Astrocyte (in vitro differentiated cells and primary cell): ENCODE results near the gene MIA. TPM values are rescaled to one million over a fixed set of nuclear protein-coding genes. Genes with fewer than 3 reads are reported as not detected.
A peak's percentile ranks its signal among the peaks of the same experiment; 100 is the strongest.

Source experiments
- DNase-seq: peaks from one replicate; pipeline ENCODE4 v3.0.0-alpha.2; 2010; ENCODE audit warnings: low read depth
- FAIRE-seq: peaks from 2 replicates; lab custom pipeline; 2011; peaks lifted over from hg19 to GRCh38; lab: Jason Lieb, UNC
- H2AFZ ChIP-seq: 2 replicates; pipeline ENCODE4 v1.6.0; 2012; ENCODE audit warnings: low read depth, low read length, inconsistent platforms
- H3K27ac ChIP-seq: 2 replicates; pipeline ENCODE4 v1.5.1; 2011; ENCODE audit warnings: low read depth, low read length, inconsistent platforms
- H3K27me3 ChIP-seq: 2 replicates; pipeline ENCODE4 v1.6.0; 2011; ENCODE audit warnings: low read length, inconsistent platforms; ENCODE audit not compliant: insufficient read depth
- H3K36me3 ChIP-seq: 2 replicates; pipeline ENCODE4 v1.5.1; 2011; ENCODE audit warnings: low read length, inconsistent platforms; ENCODE audit not compliant: insufficient read depth
- H3K4me1 ChIP-seq: 2 replicates; pipeline ENCODE4 v1.5.1; 2011; ENCODE audit warnings: low read length, inconsistent platforms; ENCODE audit not compliant: insufficient read depth
- H3K4me2 ChIP-seq: 2 replicates; pipeline ENCODE4 v1.6.0; 2012; ENCODE audit warnings: low read length, inconsistent platforms
- H3K4me3 ChIP-seq: 2 replicates; pipeline ENCODE4 v1.5.1; 2011; ENCODE audit warnings: low read depth, mild to moderate bottlenecking, low read length, inconsistent platforms; ENCODE audit not compliant: insufficient read depth
- H3K79me2 ChIP-seq: 2 replicates; pipeline ENCODE4 v1.6.0; 2012; ENCODE audit warnings: mild to moderate bottlenecking, low read length, inconsistent platforms; ENCODE audit not compliant: insufficient read depth
- H3K9ac ChIP-seq: 2 replicates; pipeline ENCODE4 v1.6.0; 2012; ENCODE audit warnings: mild to moderate bottlenecking, low read length, inconsistent platforms
- H3K9me3 ChIP-seq: 2 replicates; pipeline ENCODE4 v1.5.1; 2012; ENCODE audit warnings: low read depth, mild to moderate bottlenecking, low read length, inconsistent platforms; ENCODE audit not compliant: insufficient read depth
- H4K20me1 ChIP-seq: 2 replicates; pipeline ENCODE4 v1.6.0; 2012; ENCODE audit warnings: low read length, inconsistent platforms; ENCODE audit not compliant: insufficient read depth
- H3K27ac Mint-ChIP-seq: one replicate; pipeline ENCODE4 v1.8.0; 2021; ENCODE audit warnings: mild to moderate bottlenecking, mixed read lengths; ENCODE audit not compliant: unreplicated experiment
- H3K27me3 Mint-ChIP-seq: one replicate; pipeline ENCODE4 v1.8.0; 2021; ENCODE audit warnings: low read depth, mixed read lengths; ENCODE audit not compliant: unreplicated experiment
- H3K36me3 Mint-ChIP-seq: one replicate; pipeline ENCODE4 v1.8.0; 2021; ENCODE audit warnings: low read depth, mixed read lengths; ENCODE audit not compliant: unreplicated experiment
- H3K4me1 Mint-ChIP-seq: one replicate; pipeline ENCODE4 v1.8.0; 2021; ENCODE audit warnings: low read depth, mixed read lengths; ENCODE audit not compliant: unreplicated experiment
- H3K4me3 Mint-ChIP-seq: one replicate; pipeline ENCODE4 v1.8.0; 2021; ENCODE audit warnings: mild to moderate bottlenecking, moderate library complexity, mixed read lengths; ENCODE audit not compliant: unreplicated experiment
- H3K9me3 Mint-ChIP-seq: one replicate; pipeline ENCODE4 v1.8.0; 2021; ENCODE audit warnings: mild to moderate bottlenecking, mixed read lengths; ENCODE audit not compliant: unreplicated experiment
- CTCF ChIP-seq: IDR thresholded peaks from 2 replicates; pipeline ENCODE4 v1.5.1; 2011; ENCODE audit warnings: low read depth, mild to moderate bottlenecking, inconsistent platforms, low read length, moderate library complexity; ENCODE audit not compliant: insufficient read depth
- EZH2 ChIP-seq: IDR thresholded peaks from 2 replicates; pipeline ENCODE4 v1.6.1; 2012; ENCODE audit warnings: mild to moderate bottlenecking, low read length, inconsistent platforms; ENCODE audit not compliant: insufficient read depth
- total RNA-seq: library from RNA; stranded (reverse); gene quantifications from 2 replicates; pipeline ENCODE4 v1.2.1, GENCODE V29; 2021

Gene MIA
- total RNA-seq, 1 donor from 2014 or later = 2.5 TPM

GRCh38 chr19:40743926-40744325 lies 31.4 kb upstream of the MIA start:
- Mint-ChIP-seq H3K27ac (no peak overlapping the region), H3K4me1 (peaks cover 14% of the 10 kb centered on the region), H3K36me3 (peaks cover 15% of the 10 kb centered on the region), H3K27me3 (no peaks in the 10 kb centered on the region), H3K9me3 (no peaks in the 10 kb centered on the region), H3K4me3 (peak overlapping the region; percentile 57)
- TF ChIP-seq CTCF = no peak
- TF ChIP-seq EZH2 = no peak
- H4K20me1 ChIP-seq = no peaks in the 10 kb centered on the region
- FAIRE-seq (no peak), DNase-seq (no peak)
- H3K79me2 ChIP-seq = no peaks in the 10 kb centered on the region
- no peaks in the 10 kb centered on the region for H3K9me3 ChIP-seq
- H2AFZ ChIP-seq = no peak overlapping the region
- no peak overlapping the region for H3K4me2 ChIP-seq
- H3K4me3 ChIP-seq = no peak overlapping the region
- H3K27ac ChIP-seq = no peak overlapping the region
- H3K4me1 ChIP-seq = peaks cover 8% of the 10 kb centered on the region
- no peak overlapping the region for H3K9ac ChIP-seq
- no peaks in the 10 kb centered on the region for H3K27me3 ChIP-seq
- H3K36me3 ChIP-seq = peaks cover 3% of the 10 kb centered on the region

- Mint-ChIP-seq H3K4me1 (peaks cover 14% of the 10 kb centered on the region), H3K4me3 (no peak overlapping the region), H3K9me3 (no peaks in the 10 kb centered on the region), H3K27me3 (no peaks in the 10 kb centered on the region), H3K27ac (peak overlapping the region; percentile 81), H3K36me3 (peaks cover 12% of the 10 kb centered on the region)
- FAIRE-seq (no peak), DNase-seq (no peak)
- H3K4me2 ChIP-seq = peak overlapping the region; percentile 49
- H4K20me1 ChIP-seq = no peaks in the 10 kb centered on the region
- H3K27me3 ChIP-seq = no peaks in the 10 kb centered on the region
- H2AFZ ChIP-seq = peak overlapping the region; percentile 42
- peak overlapping the region; percentile 34 for H3K27ac ChIP-seq
- peaks cover under 1% of the 10 kb centered on the region for H3K36me3 ChIP-seq
- no peaks in the 10 kb centered on the region for H3K9me3 ChIP-seq
- peak overlapping the region; percentile 43 for H3K9ac ChIP-seq
- TF ChIP-seq CTCF (no peak), EZH2 (no peak)
- H3K79me2 ChIP-seq = no peaks in the 10 kb centered on the region
- H3K4me3 ChIP-seq = no peak overlapping the region
- peaks cover 10% of the 10 kb centered on the region for H3K4me1 ChIP-seq
Observed at GRCh38 chr19:40744554-40745401, 30.5 kb upstream of the MIA start.

- DNase-seq (peak; percentile 39), FAIRE-seq (no peak)
- Histone ChIP-seq H3K4me3 (no peak overlapping the region), H4K20me1 (no peaks in the 10 kb centered on the region), H3K4me2 (peak overlapping the region; percentile 49), H3K4me1 (peaks cover 15% of the 10 kb centered on the region), H3K27ac (peak overlapping the region; percentile 34), H2AFZ (peak overlapping the region; percentile 42), H3K9ac (peak overlapping the region; percentile 43), H3K79me2 (no peaks in the 10 kb centered on the region), H3K27me3 (no peaks in the 10 kb centered on the region), H3K36me3 (no peaks in the 10 kb centered on the region), H3K9me3 (no peaks in the 10 kb centered on the region)
- TF ChIP-seq EZH2 (no peak), CTCF (no peak)
- no peaks in the 10 kb centered on the region for H3K27me3 Mint-ChIP-seq
- H3K36me3 Mint-ChIP-seq = peaks cover 12% of the 10 kb centered on the region
- H3K4me1 Mint-ChIP-seq = peaks cover 14% of the 10 kb centered on the region
- no peaks in the 10 kb centered on the region for H3K9me3 Mint-ChIP-seq
- peak overlapping the region; percentile 81 for H3K27ac Mint-ChIP-seq
- H3K4me3 Mint-ChIP-seq = no peak overlapping the region
Observed at GRCh38 chr19:40745402-40745780, 29.9 kb upstream of the MIA start.
